Kidney (tissue), 14 donors: ENCODE data around the gene NEDD4L. TPM values are rescaled to one million over a fixed set of nuclear protein-coding genes. Genes with fewer than 3 reads are reported as not detected.

Experiments used
- DNase-seq, 5 donors: peaks; one replicate each; pipeline ENCODE4 v3.0.0-alpha.2; 2013 to 2020
- FAIRE-seq: peaks from 2 replicates; lab custom pipeline; 2012; peaks lifted over from hg19 to GRCh38; lab: Jason Lieb, UNC
- H3K27ac ChIP-seq, 2 donors: one replicate each; pipeline ENCODE4 v1.7.0; 2013; ENCODE audit warnings: low read depth in 2 of 2, low read length in 2 of 2, inconsistent platforms in 1 of 2
- H3K27me3 ChIP-seq: one replicate; pipeline ENCODE4 v1.7.1; 2013; ENCODE audit warnings: low read length, inconsistent platforms; ENCODE audit not compliant: control insufficient read depth, insufficient read depth
- H3K36me3 ChIP-seq, 3 donors: one replicate each; pipeline versions ENCODE4 v1.7.0 to v1.7.1; 2013; ENCODE audit warnings: low read length in 3 of 3, control low read depth in 1 of 3, inconsistent platforms in 1 of 3; ENCODE audit not compliant: insufficient read depth in 3 of 3, control insufficient read depth in 2 of 3
- H3K4me1 ChIP-seq, 3 donors: one replicate each; pipeline versions ENCODE4 v1.7.0 to v1.7.1; 2013; ENCODE audit warnings: low read length in 3 of 3, inconsistent platforms in 1 of 3, low read depth in 1 of 3; ENCODE audit not compliant: control insufficient read depth in 2 of 3, insufficient read depth in 2 of 3
- H3K4me3 ChIP-seq, 3 donors: one replicate each; pipeline versions ENCODE4 v1.7.0 to v1.8.1; 2013; ENCODE audit warnings: low read length in 3 of 3, control low read depth in 1 of 3, inconsistent platforms in 1 of 3
- H3K9ac ChIP-seq, 3 donors: one replicate each; pipeline versions ENCODE4 v1.7.0 to v1.7.1; 2013; ENCODE audit warnings: low read length in 3 of 3, control low read depth in 1 of 3, inconsistent platforms in 1 of 3
- H3K9me3 ChIP-seq, 3 donors: one replicate each; pipeline versions ENCODE4 v1.7.0 to v1.7.1; 2013; ENCODE audit warnings: low read length in 3 of 3, control low read depth in 1 of 3, inconsistent platforms in 1 of 3; ENCODE audit not compliant: control insufficient read depth in 2 of 3, insufficient read depth in 1 of 3
- CTCF ChIP-seq: IDR thresholded peaks from 3 replicates; pipeline ENCODE4 v1.5.1; 2012; ENCODE audit warnings: mild to moderate bottlenecking, moderate library complexity, borderline replicate concordance; ENCODE audit not compliant: insufficient read depth; ENCODE audit errors: extremely low read depth
- intact Hi-C: fragments of 100-400 bp; cut with DNase I; formaldehyde crosslinking; loops from one replicate; pipeline ENCODE4 v1.11.1; 2022
- polyA plus RNA-seq: library from polyadenylated mRNA; stranded (reverse); fragments of 350-450 nt; fragmentation: Illumina TruSeq; extraction: RNeasy Lipid Tissue Mini Kit (QIAGEN cat#74804); gene quantifications from one replicate; pipeline ENCODE4 v1.2.3, GENCODE V29; 2014; ENCODE audit warnings: low read depth, low replicate concordance; ENCODE audit not compliant: insufficient read depth
- total RNA-seq: library from RNA; stranded (reverse); fragmentation: NEBNext Ultra II Directional; extraction: Animal tissue kit (Norgen Biotek cat#: 25700); gene quantifications from one replicate; pipeline ENCODE4 v1.2.1, GENCODE V29; 2021
- donor health status: control.
- donor health status: control.
- donor health status: control.
- donor health status: control.
- donor health status: control.
- donor health status: DM: yes; HTN: yes; CAD: no.
- donor health status: Normal renal cell carcinoma (clear cell type).

Gene NEDD4L
- total and polyA plus RNA-seq, 2 donors from 2014 or later, result 90.8 to 95.7 TPM

DNA sequence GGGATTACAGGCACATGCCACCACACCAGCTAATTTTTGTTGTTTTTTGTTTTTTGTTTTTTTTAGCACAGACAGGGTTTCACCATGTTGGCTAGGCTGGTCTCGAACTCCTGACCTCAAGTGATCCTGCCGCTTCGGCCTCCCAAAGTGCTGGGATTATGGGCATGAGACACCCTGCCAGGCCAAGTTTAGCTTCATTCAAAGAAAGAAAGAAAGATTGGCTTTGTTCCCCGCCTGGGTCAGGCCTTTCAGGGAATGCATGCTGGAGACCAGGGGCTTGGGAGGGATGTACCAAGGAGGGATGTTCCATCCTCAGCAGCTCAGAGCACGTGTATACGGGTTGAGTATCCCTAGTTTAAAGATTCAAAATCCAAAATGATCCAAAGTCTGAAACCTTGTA, 301.8 kb downstream of the NEDD4L start:
- H3K27me3 ChIP-seq, result no peaks in the 10 kb centered on the region

DNA sequence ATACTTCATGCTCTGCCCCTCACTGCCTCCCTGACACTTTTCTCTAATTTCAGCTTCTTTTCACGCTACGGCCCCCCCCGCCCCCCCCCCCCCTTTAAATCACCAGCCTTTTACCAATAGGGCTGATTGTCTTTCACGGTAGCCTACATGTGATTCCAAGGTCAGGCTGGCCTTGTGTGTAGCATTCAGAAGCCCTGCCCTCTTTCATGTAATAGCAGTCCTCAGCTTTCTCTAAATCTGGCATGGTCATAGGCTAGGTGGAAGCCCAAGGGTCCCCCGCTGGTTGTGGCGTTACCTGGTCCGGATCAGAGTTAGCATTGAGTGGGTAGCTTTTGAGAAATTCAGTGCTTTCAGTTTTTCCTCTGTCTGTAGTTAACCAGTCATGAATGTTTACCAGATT, 303.1 kb downstream of the NEDD4L start:
- H3K9ac ChIP-seq, result no peak overlapping the region
- H3K36me3 ChIP-seq, result peaks cover 7 to 47% (median 20%) of the 10 kb centered on the region in 3 donors
- no peaks in the 10 kb centered on the region for H3K27me3 ChIP-seq
- no peak for TF ChIP-seq CTCF
- no peaks in the 10 kb centered on the region for H3K9me3 ChIP-seq
- H3K4me1 ChIP-seq, result peaks cover 0 to 2% (median 0%) of the 10 kb centered on the region in 3 donors
- peak overlapping the region in 1 of 2 donors; percentile 10 for H3K27ac ChIP-seq
- DNase-seq (no peak), FAIRE-seq (no peak)
- intact Hi-C loops, result no loop called here
- no peak overlapping the region for H3K4me3 ChIP-seq

More for the DNA sequence above, 301.8 kb downstream of the NEDD4L start:
- Histone ChIP-seq H3K36me3 (peaks cover 7 to 50% (median 25%) of the 10 kb centered on the region in 3 donors), H3K9ac (no peak overlapping the region), H3K4me1 (peaks cover 0 to 2% (median 0%) of the 10 kb centered on the region in 3 donors), H3K27ac (no peak overlapping the region), H3K4me3 (no peak overlapping the region), H3K9me3 (no peaks in the 10 kb centered on the region)
- DNase-seq (no peak), FAIRE-seq (no peak)
- no peak for TF ChIP-seq CTCF
- intact Hi-C loops, result no loop called here

DNA sequence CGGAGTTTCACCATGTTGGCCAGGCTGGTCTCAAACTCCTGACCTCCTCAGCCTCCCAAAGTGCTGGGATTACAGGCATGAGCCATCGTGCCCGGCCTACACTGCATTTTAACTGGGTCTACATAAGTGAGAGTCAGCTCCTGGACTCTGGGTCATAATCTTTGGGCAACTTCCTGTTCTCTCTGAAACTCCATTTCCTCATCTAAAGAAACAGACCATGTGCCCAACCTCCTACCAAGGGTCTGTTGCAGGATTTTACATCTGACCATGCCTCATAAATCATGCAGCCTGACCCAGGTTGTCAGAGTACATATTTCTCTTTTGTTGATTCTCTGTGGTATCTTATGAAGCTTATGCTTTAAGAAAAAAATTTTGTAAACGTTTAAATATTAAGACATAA, 304.5 kb downstream of the NEDD4L start:
- no peak overlapping the region for H3K4me3 ChIP-seq
- intact Hi-C loops, result no loop called here
- H3K9ac ChIP-seq, result no peak overlapping the region
- FAIRE-seq, result no peak
- no peak for DNase-seq
- no peak for TF ChIP-seq CTCF
- no peaks in the 10 kb centered on the region for H3K27me3 ChIP-seq
- no peaks in the 10 kb centered on the region for H3K9me3 ChIP-seq
- peaks cover 0 to 2% (median 0%) of the 10 kb centered on the region in 3 donors for H3K4me1 ChIP-seq
- peaks cover 2 to 46% (median 27%) of the 10 kb centered on the region in 3 donors for H3K36me3 ChIP-seq
- no peak overlapping the region for H3K27ac ChIP-seq

GRCh38 chr18:58348951-58349350, 304.9 kb downstream of the NEDD4L start:
- intact Hi-C loops, result no loop called here
- Histone ChIP-seq H3K9me3 (no peaks in the 10 kb centered on the region), H3K9ac (no peak overlapping the region), H3K4me1 (peaks cover 0 to 2% (median 0%) of the 10 kb centered on the region in 3 donors), H3K4me3 (no peak overlapping the region), H3K27me3 (no peaks in the 10 kb centered on the region), H3K36me3 (peaks cover 4 to 49% (median 29%) of the 10 kb centered on the region in 3 donors), H3K27ac (no peak overlapping the region)
- DNase-seq, result no peak
- no peak for TF ChIP-seq CTCF
- FAIRE-seq, result no peak
